Uterus (tissue), 2 donors: Measurements from ENCODE around the gene RUNX1.

Source experiments
- POLR2A ChIP-seq, 2 donors: fragments of 450-650 bp; IDR thresholded peaks; one replicate each; pipeline ENCODE4 v1.6.1; 2016; ENCODE audit warnings: antibody characterized with exemption in 2 of 2, mild to moderate bottlenecking in 1 of 2, moderate library complexity in 1 of 2
- TF ChIP-seq, protein P1 (sequence below), 4 experiments: fragments of 200-600 bp in 2 of 4; fragments of 450-650 bp in 2 of 4; sonication (generic) in 2 of 4; IDR thresholded peaks; one replicate each; pipeline ENCODE4 v1.5.1; 2016 to 2019; ENCODE audit warnings: antibody characterized with exemption in 4 of 4, mild to moderate bottlenecking in 2 of 4, moderate library complexity in 1 of 4

DNA sequence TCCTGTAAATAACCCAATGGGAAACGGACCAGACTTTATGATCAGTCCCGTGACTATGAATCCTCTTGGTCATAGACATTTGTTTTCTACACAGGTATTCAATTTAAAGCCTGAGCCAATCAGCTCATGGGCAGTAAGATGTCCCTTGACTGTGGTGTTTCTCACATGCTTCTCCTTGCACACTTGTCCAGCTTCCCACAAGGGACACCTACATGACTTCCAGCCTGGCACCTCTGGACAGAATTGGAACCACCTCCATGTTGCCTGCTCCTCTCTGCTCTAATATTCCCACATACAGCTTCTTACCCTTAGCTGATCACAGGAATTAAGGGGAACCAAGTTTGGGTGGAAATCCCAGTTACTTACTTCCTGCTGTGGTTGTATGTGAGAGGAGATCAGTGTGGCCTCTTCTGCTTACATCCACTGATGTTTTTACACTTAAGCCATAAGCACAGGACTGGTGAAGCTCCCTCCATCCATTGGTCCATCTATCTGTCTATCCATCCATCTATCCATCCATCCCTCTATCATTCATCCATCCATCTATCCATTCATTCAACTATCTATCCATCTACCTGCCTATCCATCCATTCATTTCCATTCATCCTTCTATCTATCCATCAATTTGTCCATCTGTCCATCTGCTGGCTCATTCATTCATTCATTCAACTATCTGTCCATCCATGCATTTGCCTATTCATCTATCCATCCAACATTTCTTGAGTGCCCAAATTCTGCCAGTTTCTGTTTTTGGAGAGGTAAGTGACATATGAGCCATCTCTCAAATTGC is 16.4 kb downstream of the RUNX1 start:
- TF ChIP-seq, protein P1, sequence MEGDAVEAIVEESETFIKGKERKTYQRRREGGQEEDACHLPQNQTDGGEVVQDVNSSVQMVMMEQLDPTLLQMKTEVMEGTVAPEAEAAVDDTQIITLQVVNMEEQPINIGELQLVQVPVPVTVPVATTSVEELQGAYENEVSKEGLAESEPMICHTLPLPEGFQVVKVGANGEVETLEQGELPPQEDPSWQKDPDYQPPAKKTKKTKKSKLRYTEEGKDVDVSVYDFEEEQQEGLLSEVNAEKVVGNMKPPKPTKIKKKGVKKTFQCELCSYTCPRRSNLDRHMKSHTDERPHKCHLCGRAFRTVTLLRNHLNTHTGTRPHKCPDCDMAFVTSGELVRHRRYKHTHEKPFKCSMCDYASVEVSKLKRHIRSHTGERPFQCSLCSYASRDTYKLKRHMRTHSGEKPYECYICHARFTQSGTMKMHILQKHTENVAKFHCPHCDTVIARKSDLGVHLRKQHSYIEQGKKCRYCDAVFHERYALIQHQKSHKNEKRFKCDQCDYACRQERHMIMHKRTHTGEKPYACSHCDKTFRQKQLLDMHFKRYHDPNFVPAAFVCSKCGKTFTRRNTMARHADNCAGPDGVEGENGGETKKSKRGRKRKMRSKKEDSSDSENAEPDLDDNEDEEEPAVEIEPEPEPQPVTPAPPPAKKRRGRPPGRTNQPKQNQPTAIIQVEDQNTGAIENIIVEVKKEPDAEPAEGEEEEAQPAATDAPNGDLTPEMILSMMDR (IDR thresholded peaks at IDR 0.05) = no peak
- no peak for TF ChIP-seq POLR2A (IDR thresholded peaks at IDR 0.05)
